HepG2 (cell line): ENCODE measurements around the gene DGKD. TPM values are rescaled to one million over a fixed set of nuclear protein-coding genes. Genes with fewer than 3 reads are reported as not detected.

Source experiments
- ARID4A ChIP-seq: sonication (generic); formaldehyde crosslinking; IDR thresholded peaks from 2 replicates; pipeline ENCODE4 v1.5.0; 2020; ENCODE audit warnings: mild to moderate bottlenecking, missing genetic modification reagents, borderline replicate concordance
- ZNF687 ChIP-seq: sonication (generic); formaldehyde crosslinking; IDR thresholded peaks from 2 replicates; pipeline ENCODE4 v1.5.1; 2020; ENCODE audit warnings: mild to moderate bottlenecking, missing genetic modification reagents, moderate library complexity
- polyA plus RNA-seq, 8 experiments: library from polyadenylated mRNA; depleted of rRNA in 3 of 8; stranded (reverse) in 7 of 8; unstranded in 1 of 8; fragments of >200 nt; fragmentation: Illumina TruSeq in 4 of 8; extraction: Trizol in 4 of 8; gene quantifications; 2 replicates each; pipeline versions ENCODE4 v1.2.1 to v1.2.3, GENCODE V29; 2011 to 2016; ENCODE audit warnings: low read depth in 4 of 8, missing spikeins in 1 of 8, mixed read lengths in 1 of 8; ENCODE audit not compliant: insufficient read depth in 1 of 8
- total RNA-seq, 5 experiments: library from RNA; depleted of rRNA; stranded (reverse); fragments of >200 nt; fragmentation: Illumina TruSeq; extraction: Trizol; gene quantifications; 2 replicates each; pipeline ENCODE4 v1.2.3, GENCODE V29; 2016; ENCODE audit warnings: low read depth in 1 of 5
- TF ChIP-seq, protein P1 (sequence below): sonication (generic); formaldehyde crosslinking; IDR thresholded peaks from 2 replicates; pipeline ENCODE4 v1.8.0; 2022; ENCODE audit warnings: missing genetic modification reagents, mild to moderate bottlenecking, borderline replicate concordance

The DGKD gene
- total and polyA plus RNA-seq, 2 of the 13 experiments (the other 11 are each of a cell fraction or from before 2014, with no cell fraction given) = 24.5 to 33.2 TPM

- TF ChIP-seq ARID4A (CRISPR knock-in tag) = no peak
- TF ChIP-seq, protein P1, sequence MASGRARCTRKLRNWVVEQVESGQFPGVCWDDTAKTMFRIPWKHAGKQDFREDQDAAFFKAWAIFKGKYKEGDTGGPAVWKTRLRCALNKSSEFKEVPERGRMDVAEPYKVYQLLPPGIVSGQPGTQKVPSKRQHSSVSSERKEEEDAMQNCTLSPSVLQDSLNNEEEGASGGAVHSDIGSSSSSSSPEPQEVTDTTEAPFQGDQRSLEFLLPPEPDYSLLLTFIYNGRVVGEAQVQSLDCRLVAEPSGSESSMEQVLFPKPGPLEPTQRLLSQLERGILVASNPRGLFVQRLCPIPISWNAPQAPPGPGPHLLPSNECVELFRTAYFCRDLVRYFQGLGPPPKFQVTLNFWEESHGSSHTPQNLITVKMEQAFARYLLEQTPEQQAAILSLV (CRISPR knock-in tag) = no peak
- TF ChIP-seq ZNF687 (CRISPR knock-in tag) = no peak
Observed at GRCh38 chr2:233485726-233486125, 131.4 kb downstream of the DGKD start (continued).
